ENCODE data around the gene UBE2L5.

UBE2L5 gene

GRCh38 chr13:30422054-30422839 lies at the start of gene UBE2L5:
Gene UBE2L5, plus strand, starts transcription at chr13:30422493. Its CDS starts 5,498 bp downstream, at chr13:30427991.
- Histone ChIP-seq H3K4me3 (peak within 1 kb of the TSS; percentile 87), H3K27ac (peak within 1 kb of the TSS; percentile 97), H3K36me3 (ENCODE audit: insufficient read depth, low read length) (no peaks in the 10 kb centered on the region), H3K9me3 (ENCODE audit: low read depth, low read length) (no peaks in the 10 kb centered on the region), H3K9ac (ENCODE audit: insufficient read length) (peak within 1 kb of the TSS; percentile 91)
- peak; percentile 43; the same call in 1 of the 2 replicates for TF ChIP-seq POLR2AphosphoS5 (IDR thresholded peaks at IDR 0.05; ENCODE audit: borderline replicate concordance, low read depth, low read length)
- no peak for TF ChIP-seq FOXP2 (optimal IDR thresholded peaks at IDR 0.05; ENCODE audit: control extremely low read depth, extremely low read length, insufficient read depth)
- DNase-seq (ENCODE audit: low read depth, low spot score), result no peak

- H3K9me3 ChIP-seq (ENCODE audit: low read depth, low read length), result no peaks in the 10 kb centered on the region
- no peaks in the 10 kb centered on the region for H3K36me3 ChIP-seq (ENCODE audit: insufficient read depth, low read length)
- no peak overlapping the region for H3K4me3 ChIP-seq
- H3K9ac ChIP-seq (ENCODE audit: insufficient read length), result no peak overlapping the region
- TF ChIP-seq EZH2 (IDR thresholded peaks at IDR 0.05), result no peak
- no peak for TF ChIP-seq FOXP2 (optimal IDR thresholded peaks at IDR 0.05; ENCODE audit: control extremely low read depth, extremely low read length, insufficient read depth)
- no peak for TF ChIP-seq POLR2AphosphoS5 (IDR thresholded peaks at IDR 0.05; ENCODE audit: borderline replicate concordance, low read depth, low read length)
- no peak for DNase-seq (ENCODE audit: low read depth, low spot score)
- H3K27ac ChIP-seq, result no peak overlapping the region
Measured at GRCh38 chr13:30373727-30374126, 48.6 kb upstream of the UBE2L5 start.

GRCh38 chr13:30375265-30375835 lies 46.9 kb upstream of the UBE2L5 start:
- H3K36me3 ChIP-seq (ENCODE audit: insufficient read depth, low read length), result no peaks in the 10 kb centered on the region
- no peak overlapping the region for H3K27ac ChIP-seq
- no peak overlapping the region for H3K4me3 ChIP-seq
- DNase-seq (ENCODE audit: low read depth, low spot score), result no peak
- H3K9me3 ChIP-seq (ENCODE audit: low read depth, low read length), result no peaks in the 10 kb centered on the region
- TF ChIP-seq EZH2 (IDR thresholded peaks at IDR 0.05), result no peak
- TF ChIP-seq FOXP2 (optimal IDR thresholded peaks at IDR 0.05; ENCODE audit: control extremely low read depth, extremely low read length, insufficient read depth), result no peak
- TF ChIP-seq POLR2AphosphoS5 (IDR thresholded peaks at IDR 0.05; ENCODE audit: borderline replicate concordance, low read depth, low read length), result no peak
- H3K9ac ChIP-seq (ENCODE audit: insufficient read length), result no peak overlapping the region

GRCh38 chr13:30376426-30377311 lies 45.6 kb upstream of the UBE2L5 start:
- no peak overlapping the region for H3K27ac ChIP-seq
- no peak for DNase-seq (ENCODE audit: low read depth, low spot score)

GRCh38 chr13:30377312-30377685 lies 45.0 kb upstream of the UBE2L5 start:
- no peak overlapping the region for H3K27ac ChIP-seq

More at GRCh38 chr13:30376426-30377311, 45.6 kb upstream of the UBE2L5 start:
- Histone ChIP-seq H3K9me3 (ENCODE audit: low read depth, low read length) (no peaks in the 10 kb centered on the region), H3K4me3 (no peak overlapping the region), H3K36me3 (ENCODE audit: insufficient read depth, low read length) (no peaks in the 10 kb centered on the region), H3K9ac (ENCODE audit: insufficient read length) (no peak overlapping the region)
- no peak for TF ChIP-seq POLR2AphosphoS5 (IDR thresholded peaks at IDR 0.05; ENCODE audit: borderline replicate concordance, low read depth, low read length)
- no peak for TF ChIP-seq FOXP2 (optimal IDR thresholded peaks at IDR 0.05; ENCODE audit: control extremely low read depth, extremely low read length, insufficient read depth)
- TF ChIP-seq EZH2 (IDR thresholded peaks at IDR 0.05), result no peak

GRCh38 chr13:30378191-30378590 lies 44.1 kb upstream of the UBE2L5 start:
- no peak for DNase-seq (ENCODE audit: low read depth, low spot score)
- no peaks in the 10 kb centered on the region for H3K36me3 ChIP-seq (ENCODE audit: insufficient read depth, low read length)
- H3K27ac ChIP-seq, result no peak overlapping the region
- TF ChIP-seq FOXP2 (optimal IDR thresholded peaks at IDR 0.05; ENCODE audit: control extremely low read depth, extremely low read length, insufficient read depth) (no peak), EZH2 (IDR thresholded peaks at IDR 0.05) (no peak), POLR2AphosphoS5 (IDR thresholded peaks at IDR 0.05; ENCODE audit: borderline replicate concordance, low read depth, low read length) (no peak)
- no peak overlapping the region for H3K9ac ChIP-seq (ENCODE audit: insufficient read length)
- no peak overlapping the region for H3K4me3 ChIP-seq
- no peaks in the 10 kb centered on the region for H3K9me3 ChIP-seq (ENCODE audit: low read depth, low read length)

More at GRCh38 chr13:30377312-30377685, 45.0 kb upstream of the UBE2L5 start:
- TF ChIP-seq FOXP2 (optimal IDR thresholded peaks at IDR 0.05; ENCODE audit: control extremely low read depth, extremely low read length, insufficient read depth) (no peak), EZH2 (IDR thresholded peaks at IDR 0.05) (no peak)
- Histone ChIP-seq H3K9ac (ENCODE audit: insufficient read length) (no peak overlapping the region), H3K36me3 (ENCODE audit: insufficient read depth, low read length) (no peaks in the 10 kb centered on the region), H3K4me3 (no peak overlapping the region), H3K9me3 (ENCODE audit: low read depth, low read length) (no peaks in the 10 kb centered on the region)
- DNase-seq (ENCODE audit: low read depth, low spot score), result no peak

GRCh38 chr13:30381049-30381448 lies 41.2 kb upstream of the UBE2L5 start:
- H3K36me3 ChIP-seq (ENCODE audit: insufficient read depth, low read length), result no peaks in the 10 kb centered on the region
- no peak overlapping the region for H3K9ac ChIP-seq (ENCODE audit: insufficient read length)
- H3K27ac ChIP-seq, result no peak overlapping the region
- no peak for DNase-seq (ENCODE audit: low read depth, low spot score)
- no peak overlapping the region for H3K4me3 ChIP-seq
- TF ChIP-seq EZH2 (IDR thresholded peaks at IDR 0.05), result no peak
- no peak for TF ChIP-seq FOXP2 (optimal IDR thresholded peaks at IDR 0.05; ENCODE audit: control extremely low read depth, extremely low read length, insufficient read depth)
- TF ChIP-seq POLR2AphosphoS5 (IDR thresholded peaks at IDR 0.05; ENCODE audit: borderline replicate concordance, low read depth, low read length), result no peak
- no peaks in the 10 kb centered on the region for H3K9me3 ChIP-seq (ENCODE audit: low read depth, low read length)

Data from SK-N-MC (cell line).